GM23338 (cell line): ENCODE data around the gene MMP25.

Experiments used
- CREB1 ChIP-seq: fragments of 250-450 bp; sonication (Bioruptor Pico); IDR thresholded peaks from 2 replicates; pipeline ENCODE4 v1.5.0; 2020; ENCODE audit warnings: low read depth, mild to moderate bottlenecking, moderate library complexity
- ETS1 ChIP-seq: IDR thresholded peaks from 2 replicates; pipeline ENCODE4 v1.6.1; 2016; ENCODE audit warnings: antibody characterized with exemption
- EZH2 ChIP-seq: fragments of 200-600 bp; sonication (generic); IDR thresholded peaks from one replicate; pipeline ENCODE4 v1.8.0; 2017; ENCODE audit warnings: antibody characterized with exemption, mild to moderate bottlenecking, low read depth; ENCODE audit not compliant: unreplicated experiment
- EZH2phosphoT487 ChIP-seq: fragments of 200-600 bp; sonication (generic); IDR thresholded peaks from one replicate; pipeline ENCODE4 v1.8.1; 2018; ENCODE audit warnings: antibody characterized with exemption; ENCODE audit not compliant: unreplicated experiment
- TF ChIP-seq, protein P1 (sequence below): IDR thresholded peaks from one replicate; pipeline ENCODE4 v1.6.1; 2018; ENCODE audit warnings: antibody characterized with exemption; ENCODE audit not compliant: unreplicated experiment
- TF ChIP-seq, protein P2 (sequence below), 2 experiments: fragments of 200-600 bp in 1 of 2; sonication (generic) in 1 of 2; conservative IDR thresholded peaks; 2 replicates each; pipeline versions ENCODE4 v1.5.1 to v1.6.1; 2016 to 2017; ENCODE audit warnings: antibody characterized with exemption in 2 of 2, low read depth in 2 of 2, mild to moderate bottlenecking in 2 of 2, moderate library complexity in 1 of 2

DNA sequence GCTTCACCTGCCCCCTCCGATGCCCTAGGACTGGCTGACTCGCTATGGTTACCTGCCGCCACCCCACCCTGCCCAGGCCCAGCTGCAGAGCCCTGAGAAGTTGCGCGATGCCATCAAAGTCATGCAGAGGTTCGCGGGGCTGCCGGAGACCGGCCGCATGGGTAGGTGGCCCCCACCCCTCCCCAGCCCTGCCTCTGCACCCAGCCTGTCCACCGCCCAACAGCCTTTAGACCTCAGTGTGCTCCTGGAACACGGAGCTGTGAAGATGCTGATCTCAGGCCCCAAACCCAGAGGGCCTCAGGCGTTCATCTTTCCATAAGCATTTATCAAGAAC is 993 bp downstream of the MMP25 start:
- TF ChIP-seq, protein P1, sequence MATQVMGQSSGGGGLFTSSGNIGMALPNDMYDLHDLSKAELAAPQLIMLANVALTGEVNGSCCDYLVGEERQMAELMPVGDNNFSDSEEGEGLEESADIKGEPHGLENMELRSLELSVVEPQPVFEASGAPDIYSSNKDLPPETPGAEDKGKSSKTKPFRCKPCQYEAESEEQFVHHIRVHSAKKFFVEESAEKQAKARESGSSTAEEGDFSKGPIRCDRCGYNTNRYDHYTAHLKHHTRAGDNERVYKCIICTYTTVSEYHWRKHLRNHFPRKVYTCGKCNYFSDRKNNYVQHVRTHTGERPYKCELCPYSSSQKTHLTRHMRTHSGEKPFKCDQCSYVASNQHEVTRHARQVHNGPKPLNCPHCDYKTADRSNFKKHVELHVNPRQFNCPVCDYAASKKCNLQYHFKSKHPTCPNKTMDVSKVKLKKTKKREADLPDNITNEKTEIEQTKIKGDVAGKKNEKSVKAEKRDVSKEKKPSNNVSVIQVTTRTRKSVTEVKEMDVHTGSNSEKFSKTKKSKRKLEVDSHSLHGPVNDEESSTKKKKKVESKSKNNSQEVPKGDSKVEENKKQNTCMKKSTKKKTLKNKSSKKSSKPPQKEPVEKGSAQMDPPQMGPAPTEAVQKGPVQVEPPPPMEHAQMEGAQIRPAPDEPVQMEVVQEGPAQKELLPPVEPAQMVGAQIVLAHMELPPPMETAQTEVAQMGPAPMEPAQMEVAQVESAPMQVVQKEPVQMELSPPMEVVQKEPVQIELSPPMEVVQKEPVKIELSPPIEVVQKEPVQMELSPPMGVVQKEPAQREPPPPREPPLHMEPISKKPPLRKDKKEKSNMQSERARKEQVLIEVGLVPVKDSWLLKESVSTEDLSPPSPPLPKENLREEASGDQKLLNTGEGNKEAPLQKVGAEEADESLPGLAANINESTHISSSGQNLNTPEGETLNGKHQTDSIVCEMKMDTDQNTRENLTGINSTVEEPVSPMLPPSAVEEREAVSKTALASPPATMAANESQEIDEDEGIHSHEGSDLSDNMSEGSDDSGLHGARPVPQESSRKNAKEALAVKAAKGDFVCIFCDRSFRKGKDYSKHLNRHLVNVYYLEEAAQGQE: no peak
- TF ChIP-seq, protein P2, sequence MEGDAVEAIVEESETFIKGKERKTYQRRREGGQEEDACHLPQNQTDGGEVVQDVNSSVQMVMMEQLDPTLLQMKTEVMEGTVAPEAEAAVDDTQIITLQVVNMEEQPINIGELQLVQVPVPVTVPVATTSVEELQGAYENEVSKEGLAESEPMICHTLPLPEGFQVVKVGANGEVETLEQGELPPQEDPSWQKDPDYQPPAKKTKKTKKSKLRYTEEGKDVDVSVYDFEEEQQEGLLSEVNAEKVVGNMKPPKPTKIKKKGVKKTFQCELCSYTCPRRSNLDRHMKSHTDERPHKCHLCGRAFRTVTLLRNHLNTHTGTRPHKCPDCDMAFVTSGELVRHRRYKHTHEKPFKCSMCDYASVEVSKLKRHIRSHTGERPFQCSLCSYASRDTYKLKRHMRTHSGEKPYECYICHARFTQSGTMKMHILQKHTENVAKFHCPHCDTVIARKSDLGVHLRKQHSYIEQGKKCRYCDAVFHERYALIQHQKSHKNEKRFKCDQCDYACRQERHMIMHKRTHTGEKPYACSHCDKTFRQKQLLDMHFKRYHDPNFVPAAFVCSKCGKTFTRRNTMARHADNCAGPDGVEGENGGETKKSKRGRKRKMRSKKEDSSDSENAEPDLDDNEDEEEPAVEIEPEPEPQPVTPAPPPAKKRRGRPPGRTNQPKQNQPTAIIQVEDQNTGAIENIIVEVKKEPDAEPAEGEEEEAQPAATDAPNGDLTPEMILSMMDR (conservative IDR thresholded peaks at IDR 0.05; ENCODE audit: low read depth in 2 of 2): no peak
- TF ChIP-seq EZH2 (no peak), ETS1 (no peak), CREB1 (CRISPR knock-in tag) (no peak), EZH2phosphoT487 (no peak)
